Peyer's patch (tissue), 4 donors: Measurements from ENCODE around the gene GIMAP5.

Experiments
- CTCF ChIP-seq, 6 experiments: fragments of 450-650 bp in 4 of 6; fragments of 200-600 bp in 2 of 6; sonication (generic) in 1 of 6; IDR thresholded peaks; one replicate each; pipeline ENCODE4 v1.5.1; 2017 to 2019; ENCODE audit warnings: antibody characterized with exemption in 6 of 6, mild to moderate bottlenecking in 3 of 6, moderate library complexity in 1 of 6
- POLR2A ChIP-seq, 2 donors: fragments of 450-650 bp; IDR thresholded peaks; one replicate each; pipeline ENCODE4 v1.5.1; 2017; ENCODE audit warnings: antibody characterized with exemption in 2 of 2, mild to moderate bottlenecking in 2 of 2, moderate library complexity in 2 of 2

- TF ChIP-seq CTCF (IDR thresholded peaks at IDR 0.05) (no peak), POLR2A (IDR thresholded peaks at IDR 0.05) (no peak)
These were observed 1.4 kb upstream of the GIMAP5 start for GRCh38 chr7:150735596-150736358.
